Lower leg skin (tissue), 4 donors: ENCODE results near the gene LCLAT1. TPM values are rescaled to one million over a fixed set of nuclear protein-coding genes. Genes with fewer than 3 reads are reported as not detected.
"Not testable (repeated sequence)": the region's sequence is repeated elsewhere in the genome, so short reads cannot be mapped to it uniquely, and the experiment has no call there.

Experiments used
- DNase-seq, 2 donors: peaks; one replicate each; pipeline ENCODE4 v3.0.0-alpha.2; 2019; ENCODE audit warnings: low spot score in 2 of 2
- H3K4me3 ChIP-seq: fragments of 200-600 bp; sonication (generic); 2 replicates; pipeline ENCODE4 v1.5.1; 2017; ENCODE audit warnings: mild to moderate bottlenecking, low read depth; ENCODE audit not compliant: poor library complexity, severe bottlenecking
- CTCF ChIP-seq, 3 donors: fragments of 450-650 bp; IDR thresholded peaks; one replicate each; pipeline ENCODE4 v1.5.1; 2016; ENCODE audit warnings: antibody characterized with exemption in 3 of 3, mild to moderate bottlenecking in 3 of 3, moderate library complexity in 2 of 3
- POLR2A ChIP-seq, 2 donors: fragments of 450-650 bp; IDR thresholded peaks; one replicate each; pipeline ENCODE4 v1.6.1; 2016 to 2017; ENCODE audit warnings: antibody characterized with exemption in 2 of 2, mild to moderate bottlenecking in 1 of 2, moderate library complexity in 1 of 2
- WGBS, 2 donors: methylation state at CpG; one replicate each; pipeline ENCODE4 v1.1.5; 2018; 5-methylcytosine and 5-hydroxymethylcytosine counted together
- intact Hi-C: fragments of 100-400 bp; cut with DNase I; formaldehyde crosslinking; loops from one replicate; pipeline ENCODE4 v1.15.0; 2023; ENCODE audit warnings: low total_unique reads
- total RNA-seq, 4 donors: library from RNA; depleted of rRNA; stranded (reverse); fragments of >200 nt; gene quantifications; one replicate each; pipeline ENCODE4 v1.1.0, GENCODE V29; 2016

The LCLAT1 gene
- total RNA-seq, 4 donors from 2014 or later: 5.2 to 19.1 (median 12.0) TPM

DNA sequence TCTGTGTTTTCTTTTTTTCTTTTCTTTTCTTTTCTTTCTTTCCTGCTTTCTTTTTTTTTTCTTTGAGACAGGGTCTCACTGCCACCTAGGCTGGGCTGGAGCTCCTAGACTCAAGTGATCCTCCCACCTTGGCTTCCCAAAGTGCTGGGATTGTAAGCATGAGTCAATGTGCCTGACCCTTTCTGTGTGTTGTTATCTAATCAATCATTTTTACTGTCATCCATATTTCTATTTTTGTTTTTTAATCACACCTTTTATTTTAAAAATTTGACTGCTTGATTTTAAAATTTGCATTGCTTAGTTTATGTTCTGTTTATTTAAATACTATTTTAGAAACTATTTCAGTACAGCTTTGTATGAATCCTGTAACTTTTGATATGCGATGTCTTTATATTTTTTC is 19.2 kb downstream of the LCLAT1 start:
- intact Hi-C loops: no loop called here
- WGBS, 2 donors: 95 to 97% methylated on average over 1 of the region's 1 CpG
- H3K4me3 ChIP-seq: no peak overlapping the region
- TF ChIP-seq CTCF (IDR thresholded peaks at IDR 0.05): no peak
- no peak for DNase-seq

DNA sequence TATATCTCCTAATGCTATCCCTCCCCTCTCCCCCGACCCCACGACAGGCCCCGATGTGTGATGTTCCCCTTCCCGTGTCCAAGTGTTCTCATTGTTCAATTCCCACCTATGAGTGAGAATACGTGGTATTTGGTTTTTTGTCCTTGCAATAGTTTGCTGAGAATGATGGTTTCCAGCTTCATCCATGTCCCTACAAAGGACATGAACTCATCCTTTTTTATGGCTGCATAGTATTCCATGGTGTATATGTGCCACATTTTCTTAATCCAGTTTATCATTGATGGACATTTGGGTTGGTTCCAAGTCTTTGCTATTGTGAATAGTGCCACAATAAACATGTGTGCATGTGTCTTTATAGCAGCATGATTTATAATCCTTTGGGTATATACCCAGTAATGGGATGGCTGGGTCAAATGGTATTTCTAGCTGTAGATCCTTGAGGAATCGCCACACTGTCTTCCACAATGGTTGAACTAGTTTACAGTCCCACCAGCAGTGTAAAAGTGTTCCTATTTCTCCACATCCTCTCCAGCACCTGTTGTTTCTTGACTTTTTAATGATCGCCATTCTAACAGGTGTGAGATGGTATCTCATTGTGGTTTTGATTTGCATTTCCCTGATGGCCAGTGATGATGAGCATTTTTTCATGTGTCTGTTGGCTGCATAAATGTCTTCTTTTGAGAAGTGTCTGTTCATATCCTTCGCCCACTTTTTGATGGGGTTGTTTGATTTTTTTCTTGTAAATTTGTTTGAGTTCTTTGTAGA is 20.2 kb downstream of the LCLAT1 start:
- DNase-seq, intact Hi-C loops, H3K4me3 ChIP-seq: not testable (repeated sequence)
- WGBS, 2 donors: 93 to 98% methylated on average over 8 of the region's 8 CpGs

- no peak overlapping the region for H3K4me3 ChIP-seq
- 67 to 69% methylated on average over 1 of the region's 1 CpG for WGBS, 2 donors
- intact Hi-C loops: no loop called here
- no peak for TF ChIP-seq CTCF (IDR thresholded peaks at IDR 0.05)
- TF ChIP-seq POLR2A (IDR thresholded peaks at IDR 0.05): no peak
- no peak for DNase-seq
Observed at GRCh38 chr2:30470426-30470825, 23.4 kb downstream of the LCLAT1 start.

DNA sequence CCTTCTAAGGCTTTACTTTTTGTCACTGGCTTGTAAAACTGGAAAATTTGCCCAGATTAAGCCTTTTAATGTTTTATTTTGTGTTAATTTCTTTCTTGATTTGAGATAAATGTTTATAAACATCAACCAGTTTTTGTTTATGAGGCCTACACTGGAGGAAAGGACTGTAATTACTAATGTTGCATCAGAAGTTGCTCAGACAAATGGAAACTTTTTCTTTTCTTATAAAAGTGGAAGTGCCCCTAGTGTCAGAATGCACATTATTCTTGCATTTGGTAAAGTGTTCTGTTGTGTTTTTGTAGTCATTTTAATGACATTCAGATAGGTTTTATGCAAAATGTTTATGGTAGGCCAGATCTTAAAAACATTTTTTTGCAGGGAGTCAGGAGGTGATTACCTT is 25.3 kb downstream of the LCLAT1 start:
- TF ChIP-seq CTCF (IDR thresholded peaks at IDR 0.05) (no peak), POLR2A (IDR thresholded peaks at IDR 0.05) (no peak)
- intact Hi-C loops: no loop called here
- H3K4me3 ChIP-seq: no peak overlapping the region
- no peak for DNase-seq

DNA sequence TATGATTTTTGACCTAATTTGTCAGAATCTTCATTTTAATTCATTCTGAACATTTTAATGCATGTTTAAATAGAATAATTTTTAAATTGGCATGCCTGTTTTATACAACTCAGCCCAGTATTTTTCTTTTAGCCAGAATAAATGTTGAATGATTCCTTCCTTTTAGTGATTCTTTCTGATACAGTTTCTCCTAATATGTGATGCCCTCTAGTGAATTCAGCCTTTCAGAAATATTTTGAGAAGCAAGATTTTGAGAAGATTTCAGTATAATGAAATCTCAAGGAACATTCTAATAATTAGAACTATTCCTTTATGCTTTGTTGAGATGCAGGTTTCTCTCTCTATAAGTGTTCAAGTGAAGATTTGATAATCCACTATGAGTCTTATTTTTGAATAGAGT is 28.5 kb downstream of the LCLAT1 start:
- no peak for DNase-seq
- no peak for TF ChIP-seq CTCF (IDR thresholded peaks at IDR 0.05)
- TF ChIP-seq POLR2A (IDR thresholded peaks at IDR 0.05): no peak
- H3K4me3 ChIP-seq: no peak overlapping the region
- intact Hi-C loops: no loop called here

DNA sequence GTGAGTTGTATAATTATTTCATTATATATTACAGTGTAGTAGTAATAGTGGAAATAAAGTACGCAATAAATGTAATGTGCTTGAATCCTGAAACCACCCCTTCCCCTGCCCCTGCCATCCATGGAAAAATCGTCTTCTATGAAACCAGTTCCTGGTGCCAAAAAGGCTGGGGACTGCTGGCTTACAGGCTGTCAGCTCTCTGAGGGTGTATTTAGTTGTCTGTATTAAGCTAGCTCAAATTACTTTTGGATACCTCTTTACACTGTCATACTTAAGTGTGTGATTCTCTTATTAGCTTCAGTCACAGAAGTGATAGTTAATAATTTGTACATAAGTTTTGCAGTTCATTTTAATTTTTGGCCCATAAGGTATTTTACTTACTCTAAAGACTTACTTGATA is 29.6 kb downstream of the LCLAT1 start:
- intact Hi-C loops: no loop called here
- H3K4me3 ChIP-seq: no peak overlapping the region
- no peak for DNase-seq
- WGBS, 2 donors: 85 to 91% methylated on average over 2 of the region's 2 CpGs
- TF ChIP-seq POLR2A (IDR thresholded peaks at IDR 0.05): no peak
- no peak for TF ChIP-seq CTCF (IDR thresholded peaks at IDR 0.05)
